ENCODE measurements around the gene DBP. TPM values are rescaled to one million over a fixed set of nuclear protein-coding genes. Genes with fewer than 3 reads are reported as not detected.
A peak's percentile ranks its signal among the peaks of the same experiment; 100 is the strongest.

DBP gene
- total and polyA plus RNA-seq, 7 donors, result 6.2 to 14.1 (median 10.5) TPM

GRCh38 chr19:48609571-48610108 is 27.5 kb downstream of the DBP start:
- no peak for TF ChIP-seq POLR2AphosphoS5 (IDR thresholded peaks at IDR 0.05)
- no peak for TF ChIP-seq POLR2A (IDR thresholded peaks at IDR 0.05)
- no peak for TF ChIP-seq CTCF (IDR thresholded peaks at IDR 0.05)
- TF ChIP-seq EP300 (IDR thresholded peaks at IDR 0.05), result no peak
- 94 to 95% methylated on average over 20 of the region's 20 CpGs for WGBS, 2 donors
- no peak overlapping the region for H3K4me3 ChIP-seq
- H3K27me3 ChIP-seq, result no peaks in the 10 kb centered on the region
- H3K9me3 ChIP-seq, result no peaks in the 10 kb centered on the region
- DNase-seq, result no peak
- H3K4me1 ChIP-seq, result no peaks in the 10 kb centered on the region
- peaks cover 0 to under 1% (median 0%) of the 10 kb centered on the region in 4 donors for H3K36me3 ChIP-seq
- H3K27ac ChIP-seq, result no peak overlapping the region
- intact Hi-C loops (cut with DNase I), result no loop called here

- WGBS, 2 donors, result 8 to 12% methylated on average over 9 of the region's 9 CpGs
- no peak for DNase-seq
- no peaks in the 10 kb centered on the region for H3K4me1 ChIP-seq
- no peak overlapping the region for H3K4me3 ChIP-seq
- no peak overlapping the region for H3K27ac ChIP-seq
- no peaks in the 10 kb centered on the region for H3K9me3 ChIP-seq
- intact Hi-C loops (cut with DNase I), result no loop called here
- peak in 2 of 4 experiments; percentile 17 to 39 for TF ChIP-seq CTCF (IDR thresholded peaks at IDR 0.05)
- TF ChIP-seq POLR2A (IDR thresholded peaks at IDR 0.05), result no peak
- TF ChIP-seq EP300 (IDR thresholded peaks at IDR 0.05), result no peak
- H3K36me3 ChIP-seq, result no peaks in the 10 kb centered on the region
- H3K27me3 ChIP-seq, result no peaks in the 10 kb centered on the region
Measured at GRCh38 chr19:48608798-48609263, 28.3 kb downstream of the DBP start.

- Histone ChIP-seq H3K4me3 (no peak overlapping the region), H3K27ac (no peak overlapping the region), H3K27me3 (no peaks in the 10 kb centered on the region), H3K4me1 (no peaks in the 10 kb centered on the region), H3K36me3 (no peaks in the 10 kb centered on the region), H3K9me3 (no peaks in the 10 kb centered on the region)
- WGBS, 2 donors, result 89 to 92% methylated on average over 7 of the region's 7 CpGs
- intact Hi-C loops (cut with DNase I), result no loop called here
- TF ChIP-seq EP300 (IDR thresholded peaks at IDR 0.05) (no peak), CTCF (IDR thresholded peaks at IDR 0.05) (no peak), POLR2AphosphoS5 (IDR thresholded peaks at IDR 0.05) (no peak), POLR2A (IDR thresholded peaks at IDR 0.05) (no peak)
- DNase-seq, result no peak
Measured at GRCh38 chr19:48607359-48607755, 29.8 kb downstream of the DBP start.

GRCh38 chr19:48606463-48607358 is 30.5 kb downstream of the DBP start, which contains the start of gene SPACA4:
Gene SPACA4, plus strand, starts transcription at chr19:48606742. Its CDS starts 237 bp downstream, at chr19:48606979.
- no peaks in the 10 kb centered on the region for H3K27me3 ChIP-seq
- no peak for DNase-seq
- H3K4me1 ChIP-seq, result no peaks in the 10 kb centered on the region
- H3K36me3 ChIP-seq, result no peaks in the 10 kb centered on the region
- TF ChIP-seq POLR2AphosphoS5 (IDR thresholded peaks at IDR 0.05) (no peak), EP300 (IDR thresholded peaks at IDR 0.05) (no peak), CTCF (IDR thresholded peaks at IDR 0.05) (no peak), POLR2A (IDR thresholded peaks at IDR 0.05) (no peak)
- 92 to 93% methylated on average over 39 of the region's 39 CpGs for WGBS, 2 donors
- no peak within 1 kb of the TSS for H3K27ac ChIP-seq
- no peaks in the 10 kb centered on the region for H3K9me3 ChIP-seq
- no peak within 1 kb of the TSS for H3K4me3 ChIP-seq
- intact Hi-C loops (cut with DNase I), result no loop called here

All from sigmoid colon (tissue), 7 donors.